HG03457 (cell line): ENCODE measurements around the gene FBXW11.

Source experiments
- ATAC-seq: cut with Tn5 transposase; IDR thresholded peaks from one replicate; pipeline ENCODE4 v1.9.1; 2021; ENCODE audit warnings: moderate number of reproducible peaks; ENCODE audit not compliant: unreplicated experiment

Gene FBXW11

GRCh38 chr5:172006321-172007174, at the start of gene FBXW11:
Gene FBXW11 (minus strand): TSS chr5:172006638. CDS start chr5:172006502, 136 bp downstream.
- ATAC-seq = peak; percentile 75

DNA sequence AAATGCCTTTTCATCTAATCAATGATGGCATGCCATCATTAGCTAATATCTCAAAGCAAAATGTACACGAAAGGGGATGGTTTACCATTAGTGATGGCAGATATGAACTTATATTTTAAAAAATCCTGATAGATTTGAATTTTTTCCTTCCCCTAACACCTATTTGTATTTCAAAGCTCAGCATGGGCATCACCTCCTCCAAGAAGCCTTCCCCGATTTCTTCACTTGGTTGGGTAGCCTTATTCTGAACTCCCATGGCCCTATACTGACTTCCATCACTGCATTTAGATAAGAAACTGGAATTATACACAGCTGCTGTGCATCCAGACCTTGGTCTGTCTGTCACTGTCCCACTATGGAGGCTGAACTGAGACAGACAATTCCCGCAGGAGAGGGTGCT, 49.6 kb upstream of the FBXW11 start:
- ATAC-seq = no peak

DNA sequence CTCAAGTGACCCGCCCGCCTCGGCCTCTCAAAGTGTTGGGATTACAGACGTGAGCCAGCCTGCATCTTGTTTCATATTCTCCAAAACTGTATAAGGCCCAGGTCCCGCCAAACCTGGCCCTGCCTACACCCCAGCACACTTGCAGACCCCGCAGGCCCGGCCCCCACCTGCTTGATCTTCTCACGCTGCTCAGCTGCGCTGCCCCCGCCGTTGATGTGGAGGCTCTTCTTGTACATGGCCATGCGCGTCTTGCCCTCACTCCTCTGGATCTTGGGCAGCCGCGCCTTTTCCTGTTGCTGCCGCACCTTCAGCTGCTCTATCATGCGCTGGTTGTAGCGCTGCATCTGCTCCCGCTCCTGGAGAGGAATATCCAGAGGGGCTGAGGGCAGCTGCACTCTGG, 49.0 kb upstream of the FBXW11 start:
- ATAC-seq = no peak

- ATAC-seq = no peak
These were observed 48.2 kb upstream of the FBXW11 start for GRCh38 chr5:172054611-172055153.

DNA sequence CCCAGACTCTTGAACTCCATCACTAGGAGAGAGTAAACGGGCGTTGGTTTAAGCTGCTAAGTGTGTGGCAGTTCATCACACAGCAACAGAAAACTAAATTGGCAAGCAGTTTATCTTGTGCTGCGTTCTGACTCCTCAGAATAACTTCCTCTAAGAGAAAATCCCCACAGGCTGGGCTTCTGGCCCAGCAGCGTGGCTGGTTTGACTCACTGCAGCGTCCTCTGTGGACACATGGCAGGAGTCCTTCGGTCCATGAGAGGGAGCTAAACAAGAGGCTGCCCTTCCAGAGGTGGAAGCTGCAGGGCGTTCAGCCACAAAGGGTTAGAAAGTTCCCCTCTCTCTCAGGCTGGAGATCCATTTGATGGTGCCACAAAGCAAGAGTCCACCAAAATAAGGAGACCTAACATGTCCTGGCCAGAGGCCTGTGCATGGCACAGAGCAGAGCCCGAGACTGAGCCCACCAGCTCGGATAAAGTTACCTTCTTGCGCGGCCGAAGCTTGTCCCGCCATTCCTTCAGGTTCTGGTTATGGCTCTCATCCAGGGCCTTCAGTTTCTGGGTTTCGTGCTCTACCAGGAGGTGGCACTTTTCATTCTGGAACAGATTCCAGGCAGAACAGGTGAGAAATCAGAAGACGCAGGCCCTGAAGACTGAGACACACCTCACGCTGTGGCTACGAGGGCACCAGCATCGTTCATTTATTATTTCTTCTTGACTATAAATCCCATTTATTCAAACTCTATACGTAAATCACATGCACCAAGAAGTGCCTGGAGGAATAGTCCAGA, 46.2 kb upstream of the FBXW11 start:
- no peak for ATAC-seq

DNA sequence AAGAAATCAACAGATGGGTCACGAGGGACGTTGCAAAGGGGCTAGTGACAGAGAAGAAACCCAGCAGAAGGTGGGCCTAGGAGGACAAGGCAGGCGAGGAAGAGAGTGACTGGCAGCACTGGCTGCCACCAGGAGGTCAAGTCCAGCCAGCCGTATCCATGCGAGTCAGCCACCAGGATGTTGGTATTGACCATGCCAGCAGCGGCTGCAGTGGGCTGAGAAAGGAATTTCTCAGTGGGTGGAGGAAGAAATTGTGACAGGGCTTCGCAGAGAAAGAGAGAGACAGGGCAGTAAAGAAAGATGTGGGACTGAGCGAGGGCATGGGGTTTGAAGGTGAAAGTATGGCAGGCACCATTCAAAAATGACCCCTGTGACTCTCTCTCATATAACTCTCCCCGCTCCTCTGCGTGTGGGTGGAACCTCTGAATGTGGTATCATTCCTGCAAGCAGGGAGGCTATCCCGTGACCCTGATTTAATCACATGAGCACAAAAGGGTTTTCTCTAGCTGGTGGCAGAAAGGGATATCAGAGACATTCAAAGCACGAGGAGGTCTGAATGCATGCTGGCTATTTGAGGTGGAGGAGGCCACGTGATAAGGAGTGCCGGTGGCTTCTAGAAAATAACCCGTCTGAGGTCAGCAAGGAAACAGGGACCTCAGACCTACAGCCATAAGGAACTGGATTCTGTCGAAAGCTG, 45.4 kb upstream of the FBXW11 start:
- no peak for ATAC-seq

GRCh38 chr5:172050080-172050479, 43.6 kb upstream of the FBXW11 start:
- ATAC-seq = no peak

DNA sequence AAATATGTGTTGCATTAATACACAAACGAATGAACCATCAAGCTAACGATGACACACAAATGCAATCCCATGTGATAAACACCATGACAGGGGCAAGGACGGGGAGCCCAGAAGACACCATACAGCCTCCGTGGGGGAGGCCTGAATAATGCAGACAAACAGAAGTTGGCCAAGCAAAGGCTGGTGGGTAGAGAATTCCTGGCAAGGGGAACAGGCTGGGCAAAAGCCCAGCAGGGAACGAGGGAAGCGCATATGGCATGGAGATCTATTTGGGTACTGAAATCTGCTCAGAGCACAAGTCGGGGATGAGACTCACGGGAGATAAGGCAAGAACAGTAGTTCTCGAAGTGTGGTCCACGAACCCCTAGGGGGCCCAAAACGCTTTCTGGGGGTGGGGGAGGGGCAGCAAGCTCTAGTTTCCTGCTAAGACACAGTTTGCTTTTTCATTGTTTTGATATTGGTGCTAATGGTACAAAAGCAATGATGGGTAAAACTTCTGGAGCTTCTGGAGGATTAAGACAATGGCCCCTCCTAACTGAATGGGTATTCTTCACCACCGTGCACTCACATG, 42.9 kb upstream of the FBXW11 start:
- ATAC-seq = no peak

- ATAC-seq = no peak
These were observed 42.2 kb upstream of the FBXW11 start for GRCh38 chr5:172048539-172049101.

DNA sequence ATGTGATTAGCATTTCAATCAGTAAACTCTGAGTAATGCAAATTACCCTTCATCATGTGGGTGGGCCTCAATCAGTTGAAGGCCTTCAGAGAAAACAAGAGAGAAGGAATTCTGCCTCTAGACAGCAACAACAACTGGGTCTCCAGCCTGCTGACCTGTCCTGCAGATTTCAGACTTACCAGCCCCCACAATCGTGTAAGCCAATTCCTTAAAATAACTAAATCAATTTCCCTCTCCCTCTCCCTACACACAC, 41.7 kb upstream of the FBXW11 start:
- no peak for ATAC-seq

- ATAC-seq = no peak
These were observed 40.2 kb upstream of the FBXW11 start for GRCh38 chr5:172046593-172046992.

DNA sequence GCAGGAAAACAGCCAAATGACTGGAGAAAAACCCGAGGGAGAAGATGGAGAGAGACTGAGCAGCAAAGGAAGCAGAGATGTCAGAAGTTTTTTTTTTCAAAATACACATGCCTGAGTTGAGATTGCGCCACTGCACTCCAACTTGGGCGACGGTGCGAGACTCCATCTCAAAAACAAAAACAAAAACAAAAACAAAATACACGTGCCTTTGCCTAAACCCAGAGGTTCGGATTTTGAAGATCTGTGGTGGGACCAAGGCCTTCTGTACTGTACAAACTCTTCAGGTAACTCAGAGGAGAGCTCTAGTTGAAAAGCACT, 38.8 kb upstream of the FBXW11 start:
- no peak for ATAC-seq

GRCh38 chr5:172044631-172045314, 38.3 kb upstream of the FBXW11 start:
- ATAC-seq = no peak

DNA sequence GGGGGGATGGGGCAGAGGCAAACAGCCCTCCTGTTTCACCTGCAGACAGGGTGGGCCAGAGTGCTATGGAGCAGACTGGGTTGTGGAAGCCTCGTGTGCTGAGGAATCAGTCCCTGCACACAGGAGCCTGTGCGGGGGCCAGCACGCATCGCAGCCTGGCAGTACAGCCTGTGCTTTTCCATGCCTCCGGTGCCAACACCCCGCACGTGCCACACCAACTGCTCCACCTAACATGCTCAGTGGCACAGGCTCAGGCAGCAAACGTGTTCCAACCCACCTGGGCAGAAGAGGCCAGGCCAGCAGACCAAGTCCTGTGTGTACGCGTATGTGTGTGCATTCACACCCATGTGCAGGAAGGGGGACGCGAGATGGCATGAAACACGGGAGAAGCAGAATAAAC, 37.4 kb upstream of the FBXW11 start:
- ATAC-seq = no peak

GRCh38 chr5:172042183-172042582, 35.7 kb upstream of the FBXW11 start:
- ATAC-seq = no peak

DNA sequence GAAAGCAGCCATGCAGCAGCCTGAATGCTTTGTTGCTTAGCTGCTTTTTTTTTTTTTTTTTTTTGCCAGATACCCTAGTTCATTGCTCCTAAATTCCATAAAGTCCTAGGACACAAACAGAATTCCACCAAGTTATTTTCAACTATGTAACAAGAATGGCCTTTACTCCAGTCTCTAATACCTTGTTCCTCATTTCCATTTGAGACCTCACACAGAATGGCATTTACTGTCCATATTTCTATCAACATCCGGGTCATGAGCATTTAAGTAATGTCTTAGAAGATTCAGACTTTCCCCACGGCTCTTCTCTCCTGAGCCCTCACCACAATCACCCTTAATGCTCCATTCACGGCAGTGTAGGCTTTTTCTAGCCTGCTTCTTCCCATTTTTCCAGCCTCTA, 31.7 kb upstream of the FBXW11 start:
- ATAC-seq = no peak

DNA sequence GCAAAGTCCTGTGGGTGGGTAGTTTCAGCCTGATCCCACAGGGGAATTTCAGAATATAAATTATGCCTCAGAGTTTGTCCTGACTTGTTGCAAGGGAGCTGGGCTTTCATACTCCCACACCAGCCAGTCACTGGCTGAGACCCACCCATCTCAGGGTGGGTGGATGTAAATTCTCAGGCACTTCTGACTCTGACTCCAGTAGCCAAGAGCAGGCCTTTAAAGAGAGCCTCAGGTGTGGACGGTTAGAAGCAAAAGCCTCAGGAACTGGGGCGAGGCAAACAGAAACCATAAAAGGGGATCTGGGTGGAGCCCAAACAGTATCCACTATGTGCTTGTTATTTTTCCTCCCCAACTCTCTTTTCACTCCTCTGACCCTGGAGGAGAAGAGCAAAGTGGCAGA, 28.6 kb upstream of the FBXW11 start:
- no peak for ATAC-seq

GRCh38 chr5:172031894-172032461, 25.5 kb upstream of the FBXW11 start:
- ATAC-seq = no peak

DNA sequence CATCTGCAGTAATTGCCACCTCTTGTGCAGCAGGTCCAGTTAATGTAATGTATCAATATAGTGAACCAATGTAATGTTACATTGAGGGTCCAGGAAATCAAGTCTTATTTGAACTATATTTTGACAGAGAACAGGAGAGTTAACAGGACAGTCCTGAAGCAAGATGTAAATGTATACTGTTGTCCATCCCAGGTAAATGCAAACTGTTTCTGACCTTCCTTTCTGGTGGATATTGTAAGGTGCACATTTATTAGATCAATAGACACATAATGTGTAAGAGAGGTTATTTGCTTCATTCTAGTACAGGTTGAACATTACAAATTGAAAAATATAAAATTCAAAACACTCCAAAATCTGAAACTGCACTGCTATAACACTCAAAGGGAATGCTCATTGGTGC, 23.4 kb upstream of the FBXW11 start:
- no peak for ATAC-seq

GRCh38 chr5:172028167-172028566, 21.7 kb upstream of the FBXW11 start:
- no peak for ATAC-seq
